WTC11 (cell line): ENCODE data around the gene GALNT4. TPM values are rescaled to one million over a fixed set of nuclear protein-coding genes. Genes with fewer than 3 reads are reported as not detected.
A peak's percentile ranks its signal among the peaks of the same experiment; 100 is the strongest.

Experiments used
- ATAC-seq: fragments of 200-7000 bp; cut with Tn5 transposase; 2 replicates; pipeline ENCODE4 v1.10.0; 2021; ENCODE audit warnings: mild to moderate bottlenecking, moderate library complexity
- CTCF ChIA-PET: fragments of 300-600 bp; sonication (Branson Sonifier 250); formaldehyde crosslinking; loops from one replicate; lab custom pipeline; 2021; ENCODE audit warnings: antibody characterized with exemption; lab: Charles Lee
- POLR2A ChIA-PET: fragments of 350-600 bp; sonication (Branson Sonifier 250); formaldehyde crosslinking; loops from one replicate; lab custom pipeline; 2021; ENCODE audit warnings: antibody characterized with exemption; lab: Charles Lee
- DNase-seq: peaks from one replicate; pipeline ENCODE4 v3.0.0; 2021; ENCODE audit warnings: low spot score
- H3K27ac Mint-ChIP-seq: 2 replicates; pipeline ENCODE4 v1.8.0; 2021; ENCODE audit warnings: mixed read lengths
- H3K27me3 Mint-ChIP-seq: 2 replicates; pipeline ENCODE4 v1.8.0; 2021; ENCODE audit warnings: low read depth, mild to moderate bottlenecking, moderate library complexity, mixed read lengths
- H3K36me3 Mint-ChIP-seq: 2 replicates; pipeline ENCODE4 v1.8.0; 2021; ENCODE audit warnings: mixed read lengths
- H3K4me1 Mint-ChIP-seq: 2 replicates; pipeline ENCODE4 v1.8.0; 2022; ENCODE audit warnings: mixed read lengths
- H3K4me3 Mint-ChIP-seq: 2 replicates; pipeline ENCODE4 v1.8.0; 2021; ENCODE audit warnings: mild to moderate bottlenecking, moderate library complexity, mixed read lengths
- H3K9me3 Mint-ChIP-seq: 2 replicates; pipeline ENCODE4 v1.8.0; 2021; ENCODE audit warnings: mixed read lengths
- ATF1 ChIP-seq: sonication (generic); formaldehyde crosslinking; IDR thresholded peaks from 2 replicates; pipeline ENCODE4 v1.8.1; 2023; ENCODE audit warnings: mild to moderate bottlenecking, moderate library complexity, missing genetic modification reagents
- CBFB ChIP-seq: sonication (generic); formaldehyde crosslinking; IDR thresholded peaks from 2 replicates; pipeline ENCODE4 v1.8.1; 2022; ENCODE audit warnings: mild to moderate bottlenecking, low read depth, missing genetic modification reagents
- ELF4 ChIP-seq: sonication (generic); formaldehyde crosslinking; IDR thresholded peaks from 2 replicates; pipeline ENCODE4 v1.8.1; 2022; ENCODE audit warnings: low read depth, mild to moderate bottlenecking, moderate library complexity, missing genetic modification reagents
- ESRRA ChIP-seq: sonication (generic); formaldehyde crosslinking; IDR thresholded peaks from 2 replicates; pipeline ENCODE4 v1.8.1; 2022; ENCODE audit warnings: mild to moderate bottlenecking, missing genetic modification reagents, borderline replicate concordance
- GABPB1 ChIP-seq: sonication (generic); formaldehyde crosslinking; IDR thresholded peaks from 2 replicates; pipeline ENCODE4 v1.8.1; 2023; ENCODE audit warnings: mild to moderate bottlenecking, missing genetic modification reagents
- JUN ChIP-seq: sonication (generic); formaldehyde crosslinking; IDR thresholded peaks from 2 replicates; pipeline ENCODE4 v1.8.0; 2023; ENCODE audit warnings: mild to moderate bottlenecking, missing genetic modification reagents
- MXD4 ChIP-seq: fragments of 250-450 bp; sonication (Bioruptor Pico); IDR thresholded peaks from 2 replicates; pipeline ENCODE4 v1.8.0; 2021; ENCODE audit warnings: mild to moderate bottlenecking, moderate library complexity, borderline replicate concordance
- NR3C1 ChIP-seq: sonication (generic); formaldehyde crosslinking; conservative IDR thresholded peaks from 2 replicates; pipeline ENCODE4 v1.8.1; 2023; ENCODE audit warnings: low read depth, mild to moderate bottlenecking, missing genetic modification reagents
- SMAD3 ChIP-seq: sonication (generic); formaldehyde crosslinking; IDR thresholded peaks from 2 replicates; pipeline ENCODE4 v1.8.0; 2022; ENCODE audit warnings: missing genetic modification reagents, mild to moderate bottlenecking, borderline replicate concordance
- SMAD4 ChIP-seq: sonication (generic); formaldehyde crosslinking; IDR thresholded peaks from 2 replicates; pipeline ENCODE4 v1.8.0; 2022; ENCODE audit warnings: mild to moderate bottlenecking, missing genetic modification reagents
- TCF7 ChIP-seq: sonication (generic); formaldehyde crosslinking; IDR thresholded peaks from 2 replicates; pipeline ENCODE4 v1.8.0; 2022; ENCODE audit warnings: mild to moderate bottlenecking, low read depth, missing genetic modification reagents, moderate library complexity
- TEAD1 ChIP-seq: sonication (generic); formaldehyde crosslinking; IDR thresholded peaks from 2 replicates; pipeline ENCODE4 v1.8.0; 2022; ENCODE audit warnings: mild to moderate bottlenecking, missing genetic modification reagents
- TP53 ChIP-seq: sonication (generic); formaldehyde crosslinking; IDR thresholded peaks from 2 replicates; pipeline ENCODE4 v1.8.1; 2023; ENCODE audit warnings: mild to moderate bottlenecking, missing genetic modification reagents
- ZNF219 ChIP-seq: sonication (generic); formaldehyde crosslinking; IDR thresholded peaks from 2 replicates; pipeline ENCODE4 v1.8.0; 2023; ENCODE audit warnings: missing genetic modification reagents, mild to moderate bottlenecking, borderline replicate concordance
- total RNA-seq: library from RNA; stranded (reverse); gene quantifications from 3 replicates; pipeline ENCODE4 v1.2.3, GENCODE V29; 2021
- TF ChIP-seq, protein P1 (sequence below): fragments of 250-450 bp; sonication (Bioruptor Pico); IDR thresholded peaks from 2 replicates; pipeline ENCODE4 v2.1.2; 2022; ENCODE audit warnings: mild to moderate bottlenecking, moderate library complexity
- TF ChIP-seq, protein P2 (sequence below): fragments of 250-450 bp; sonication (Bioruptor Pico); IDR thresholded peaks from 2 replicates; pipeline ENCODE4 v1.9.0; 2021; ENCODE audit warnings: mild to moderate bottlenecking
- TF ChIP-seq, protein P3 (sequence below): sonication (generic); formaldehyde crosslinking; conservative IDR thresholded peaks from 2 replicates; pipeline ENCODE4 v1.8.1; 2023; ENCODE audit warnings: mild to moderate bottlenecking, low read depth, missing genetic modification reagents, moderate library complexity
- TF ChIP-seq, protein P4 (sequence below): sonication (generic); formaldehyde crosslinking; IDR thresholded peaks from 2 replicates; pipeline ENCODE4 v1.8.0; 2023; ENCODE audit warnings: mild to moderate bottlenecking, missing genetic modification reagents
- TF ChIP-seq, protein P5 (sequence below): sonication (generic); formaldehyde crosslinking; IDR thresholded peaks from 2 replicates; pipeline ENCODE4 v1.8.1; 2023; ENCODE audit warnings: mild to moderate bottlenecking, missing genetic modification reagents, borderline replicate concordance
- TF ChIP-seq, protein P6 (sequence below): sonication (generic); formaldehyde crosslinking; IDR thresholded peaks from 2 replicates; pipeline ENCODE4 v1.8.1; 2022; ENCODE audit warnings: missing genetic modification reagents, borderline replicate concordance

Gene GALNT4
- total RNA-seq, 1 experiment from 2014 or later = 3.9 TPM

DNA sequence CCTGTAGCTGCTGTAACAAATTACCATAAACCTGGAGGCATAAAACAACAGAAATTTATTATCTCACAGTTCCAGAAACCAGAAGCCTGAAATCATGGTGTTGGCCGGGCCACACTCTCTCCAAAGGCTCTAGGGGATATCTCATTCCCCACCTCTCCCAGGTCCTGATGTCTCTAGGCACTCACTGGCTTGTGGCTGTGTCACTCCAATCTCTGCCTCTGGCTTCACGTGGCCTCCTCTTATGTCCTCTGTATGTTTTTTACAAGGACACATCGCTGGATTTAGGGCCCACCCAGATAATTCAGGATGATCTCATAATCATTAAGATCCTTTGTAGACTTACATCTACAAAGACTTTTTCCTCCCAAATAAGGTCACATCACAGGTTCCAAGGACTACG, 8.0 kb downstream of the GALNT4 start:
- H3K27me3 Mint-ChIP-seq = no peaks in the 10 kb centered on the region
- no peaks in the 10 kb centered on the region for H3K9me3 Mint-ChIP-seq
- no peaks in the 10 kb centered on the region for H3K36me3 Mint-ChIP-seq
- TF ChIP-seq, protein P1, sequence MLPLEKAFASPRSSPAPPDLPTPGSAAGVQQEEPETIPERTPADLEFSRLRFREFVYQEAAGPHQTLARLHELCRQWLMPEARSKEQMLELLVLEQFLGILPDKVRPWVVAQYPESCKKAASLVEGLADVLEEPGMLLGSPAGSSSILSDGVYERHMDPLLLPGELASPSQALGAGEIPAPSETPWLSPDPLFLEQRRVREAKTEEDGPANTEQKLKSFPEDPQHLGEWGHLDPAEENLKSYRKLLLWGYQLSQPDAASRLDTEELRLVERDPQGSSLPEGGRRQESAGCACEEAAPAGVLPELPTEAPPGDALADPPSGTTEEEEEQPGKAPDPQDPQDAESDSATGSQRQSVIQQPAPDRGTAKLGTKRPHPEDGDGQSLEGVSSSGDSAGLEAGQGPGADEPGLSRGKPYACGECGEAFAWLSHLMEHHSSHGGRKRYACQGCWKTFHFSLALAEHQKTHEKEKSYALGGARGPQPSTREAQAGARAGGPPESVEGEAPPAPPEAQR (CRISPR knock-in tag) = no peak
- no peak for TF ChIP-seq SMAD3
- TF ChIP-seq, protein P2, sequence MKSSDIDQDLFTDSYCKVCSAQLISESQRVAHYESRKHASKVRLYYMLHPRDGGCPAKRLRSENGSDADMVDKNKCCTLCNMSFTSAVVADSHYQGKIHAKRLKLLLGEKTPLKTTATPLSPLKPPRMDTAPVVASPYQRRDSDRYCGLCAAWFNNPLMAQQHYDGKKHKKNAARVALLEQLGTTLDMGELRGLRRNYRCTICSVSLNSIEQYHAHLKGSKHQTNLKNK (CRISPR knock-in tag) = no peak
- no peak for TF ChIP-seq ESRRA
- TF ChIP-seq MXD4 = no peak
- TF ChIP-seq, protein P3, sequence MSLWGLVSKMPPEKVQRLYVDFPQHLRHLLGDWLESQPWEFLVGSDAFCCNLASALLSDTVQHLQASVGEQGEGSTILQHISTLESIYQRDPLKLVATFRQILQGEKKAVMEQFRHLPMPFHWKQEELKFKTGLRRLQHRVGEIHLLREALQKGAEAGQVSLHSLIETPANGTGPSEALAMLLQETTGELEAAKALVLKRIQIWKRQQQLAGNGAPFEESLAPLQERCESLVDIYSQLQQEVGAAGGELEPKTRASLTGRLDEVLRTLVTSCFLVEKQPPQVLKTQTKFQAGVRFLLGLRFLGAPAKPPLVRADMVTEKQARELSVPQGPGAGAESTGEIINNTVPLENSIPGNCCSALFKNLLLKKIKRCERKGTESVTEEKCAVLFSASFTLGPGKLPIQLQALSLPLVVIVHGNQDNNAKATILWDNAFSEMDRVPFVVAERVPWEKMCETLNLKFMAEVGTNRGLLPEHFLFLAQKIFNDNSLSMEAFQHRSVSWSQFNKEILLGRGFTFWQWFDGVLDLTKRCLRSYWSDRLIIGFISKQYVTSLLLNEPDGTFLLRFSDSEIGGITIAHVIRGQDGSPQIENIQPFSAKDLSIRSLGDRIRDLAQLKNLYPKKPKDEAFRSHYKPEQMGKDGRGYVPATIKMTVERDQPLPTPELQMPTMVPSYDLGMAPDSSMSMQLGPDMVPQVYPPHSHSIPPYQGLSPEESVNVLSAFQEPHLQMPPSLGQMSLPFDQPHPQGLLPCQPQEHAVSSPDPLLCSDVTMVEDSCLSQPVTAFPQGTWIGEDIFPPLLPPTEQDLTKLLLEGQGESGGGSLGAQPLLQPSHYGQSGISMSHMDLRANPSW = no peak
- TF ChIP-seq, all 79 proteins: peak for 0
- DNase-seq (no peak), ATAC-seq (no peak)
- CTCF ChIA-PET = no interaction called here
- POLR2A ChIA-PET = no interaction called here
- H3K4me3 Mint-ChIP-seq = no peak overlapping the region
- H3K4me1 Mint-ChIP-seq = peaks cover 7% of the 10 kb centered on the region
- H3K27ac Mint-ChIP-seq = no peak overlapping the region

DNA sequence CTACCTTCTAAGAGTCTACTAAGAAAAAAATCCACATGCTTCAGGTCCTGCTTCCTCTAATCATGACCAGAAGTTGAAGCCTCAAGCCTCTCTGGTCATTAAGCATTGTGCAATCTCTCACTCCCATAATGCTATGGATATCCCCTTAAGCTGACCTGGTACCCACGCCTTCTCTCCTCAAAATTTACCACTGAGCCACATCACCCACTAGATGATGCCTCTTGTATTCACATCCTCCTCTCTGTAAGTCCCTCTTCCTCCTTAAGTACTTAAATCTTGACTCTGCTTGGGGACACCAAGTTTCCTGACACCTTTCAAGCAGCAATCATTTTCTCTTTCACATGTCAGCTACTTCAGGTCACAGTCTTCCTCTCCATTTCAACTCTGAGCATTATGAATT, 9.8 kb downstream of the GALNT4 start:
- Mint-ChIP-seq H3K27ac (no peak overlapping the region), H3K36me3 (no peaks in the 10 kb centered on the region), H3K27me3 (no peaks in the 10 kb centered on the region), H3K4me3 (no peak overlapping the region), H3K4me1 (peaks cover 7% of the 10 kb centered on the region), H3K9me3 (no peaks in the 10 kb centered on the region)
- DNase-seq (no peak), ATAC-seq (no peak)
- POLR2A ChIA-PET = no interaction called here
- no peak for TF ChIP-seq TCF7 (CRISPR knock-in tag)
- TF ChIP-seq NR3C1 (CRISPR knock-in tag) = no peak
- TF ChIP-seq SMAD4 (CRISPR knock-in tag) = no peak
- TF ChIP-seq TEAD1 (CRISPR knock-in tag) = no peak
- CTCF ChIA-PET = no interaction called here

DNA sequence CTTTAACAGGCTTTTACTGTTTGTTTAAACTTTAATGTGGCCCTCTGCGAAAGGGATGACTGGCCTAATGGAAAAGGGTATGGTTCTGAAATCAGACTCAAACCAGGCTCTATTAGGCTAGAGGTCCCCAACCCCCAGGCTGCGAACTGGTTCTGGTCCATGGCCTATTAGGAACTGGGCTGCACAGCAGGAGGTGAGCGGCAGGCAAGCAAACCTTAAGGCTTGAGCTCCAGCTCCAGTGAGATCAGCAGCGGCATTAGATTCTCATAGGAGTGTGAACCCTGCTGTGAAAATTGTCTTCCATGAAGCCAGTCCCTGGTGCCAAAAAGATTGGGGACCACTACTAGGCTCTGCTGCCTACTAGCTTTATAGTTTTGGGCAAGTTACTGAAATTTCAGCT, 11.1 kb downstream of the GALNT4 start:
- Mint-ChIP-seq H3K4me1 (peaks cover 7% of the 10 kb centered on the region), H3K27ac (no peak overlapping the region), H3K9me3 (no peaks in the 10 kb centered on the region), H3K4me3 (no peak overlapping the region), H3K27me3 (no peaks in the 10 kb centered on the region), H3K36me3 (no peaks in the 10 kb centered on the region)
- CTCF ChIA-PET = interaction anchor here (0.7 to 1.3 kb wide), 3 partner anchors 10 to 62 kb away, joined by 4 read pairs; partner anchors contain the start of gene GALNT4
- ATAC-seq (peak; percentile 49), DNase-seq (peak; percentile 35)
- POLR2A ChIA-PET = interaction anchor here (1.2 kb wide), 1 partner anchor 161 kb away, joined by 3 read pairs; the partner anchor contains the start of gene DUSP6
- no peak for TF ChIP-seq ZNF219 (CRISPR knock-in tag)
- TF ChIP-seq, protein P4, sequence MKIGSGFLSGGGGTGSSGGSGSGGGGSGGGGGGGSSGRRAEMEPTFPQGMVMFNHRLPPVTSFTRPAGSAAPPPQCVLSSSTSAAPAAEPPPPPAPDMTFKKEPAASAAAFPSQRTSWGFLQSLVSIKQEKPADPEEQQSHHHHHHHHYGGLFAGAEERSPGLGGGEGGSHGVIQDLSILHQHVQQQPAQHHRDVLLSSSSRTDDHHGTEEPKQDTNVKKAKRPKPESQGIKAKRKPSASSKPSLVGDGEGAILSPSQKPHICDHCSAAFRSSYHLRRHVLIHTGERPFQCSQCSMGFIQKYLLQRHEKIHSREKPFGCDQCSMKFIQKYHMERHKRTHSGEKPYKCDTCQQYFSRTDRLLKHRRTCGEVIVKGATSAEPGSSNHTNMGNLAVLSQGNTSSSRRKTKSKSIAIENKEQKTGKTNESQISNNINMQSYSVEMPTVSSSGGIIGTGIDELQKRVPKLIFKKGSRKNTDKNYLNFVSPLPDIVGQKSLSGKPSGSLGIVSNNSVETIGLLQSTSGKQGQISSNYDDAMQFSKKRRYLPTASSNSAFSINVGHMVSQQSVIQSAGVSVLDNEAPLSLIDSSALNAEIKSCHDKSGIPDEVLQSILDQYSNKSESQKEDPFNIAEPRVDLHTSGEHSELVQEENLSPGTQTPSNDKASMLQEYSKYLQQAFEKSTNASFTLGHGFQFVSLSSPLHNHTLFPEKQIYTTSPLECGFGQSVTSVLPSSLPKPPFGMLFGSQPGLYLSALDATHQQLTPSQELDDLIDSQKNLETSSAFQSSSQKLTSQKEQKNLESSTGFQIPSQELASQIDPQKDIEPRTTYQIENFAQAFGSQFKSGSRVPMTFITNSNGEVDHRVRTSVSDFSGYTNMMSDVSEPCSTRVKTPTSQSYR (CRISPR knock-in tag) = no peak
- TF ChIP-seq TP53 (CRISPR knock-in tag) = no peak
- TF ChIP-seq JUN (CRISPR knock-in tag) = no peak
- TF ChIP-seq, protein P5, sequence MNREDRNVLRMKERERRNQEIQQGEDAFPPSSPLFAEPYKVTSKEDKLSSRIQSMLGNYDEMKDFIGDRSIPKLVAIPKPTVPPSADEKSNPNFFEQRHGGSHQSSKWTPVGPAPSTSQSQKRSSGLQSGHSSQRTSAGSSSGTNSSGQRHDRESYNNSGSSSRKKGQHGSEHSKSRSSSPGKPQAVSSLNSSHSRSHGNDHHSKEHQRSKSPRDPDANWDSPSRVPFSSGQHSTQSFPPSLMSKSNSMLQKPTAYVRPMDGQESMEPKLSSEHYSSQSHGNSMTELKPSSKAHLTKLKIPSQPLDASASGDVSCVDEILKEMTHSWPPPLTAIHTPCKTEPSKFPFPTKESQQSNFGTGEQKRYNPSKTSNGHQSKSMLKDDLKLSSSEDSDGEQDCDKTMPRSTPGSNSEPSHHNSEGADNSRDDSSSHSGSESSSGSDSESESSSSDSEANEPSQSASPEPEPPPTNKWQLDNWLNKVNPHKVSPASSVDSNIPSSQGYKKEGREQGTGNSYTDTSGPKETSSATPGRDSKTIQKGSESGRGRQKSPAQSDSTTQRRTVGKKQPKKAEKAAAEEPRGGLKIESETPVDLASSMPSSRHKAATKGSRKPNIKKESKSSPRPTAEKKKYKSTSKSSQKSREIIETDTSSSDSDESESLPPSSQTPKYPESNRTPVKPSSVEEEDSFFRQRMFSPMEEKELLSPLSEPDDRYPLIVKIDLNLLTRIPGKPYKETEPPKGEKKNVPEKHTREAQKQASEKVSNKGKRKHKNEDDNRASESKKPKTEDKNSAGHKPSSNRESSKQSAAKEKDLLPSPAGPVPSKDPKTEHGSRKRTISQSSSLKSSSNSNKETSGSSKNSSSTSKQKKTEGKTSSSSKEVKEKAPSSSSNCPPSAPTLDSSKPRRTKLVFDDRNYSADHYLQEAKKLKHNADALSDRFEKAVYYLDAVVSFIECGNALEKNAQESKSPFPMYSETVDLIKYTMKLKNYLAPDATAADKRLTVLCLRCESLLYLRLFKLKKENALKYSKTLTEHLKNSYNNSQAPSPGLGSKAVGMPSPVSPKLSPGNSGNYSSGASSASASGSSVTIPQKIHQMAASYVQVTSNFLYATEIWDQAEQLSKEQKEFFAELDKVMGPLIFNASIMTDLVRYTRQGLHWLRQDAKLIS (CRISPR knock-in tag) = no peak
- TF ChIP-seq, protein P6, sequence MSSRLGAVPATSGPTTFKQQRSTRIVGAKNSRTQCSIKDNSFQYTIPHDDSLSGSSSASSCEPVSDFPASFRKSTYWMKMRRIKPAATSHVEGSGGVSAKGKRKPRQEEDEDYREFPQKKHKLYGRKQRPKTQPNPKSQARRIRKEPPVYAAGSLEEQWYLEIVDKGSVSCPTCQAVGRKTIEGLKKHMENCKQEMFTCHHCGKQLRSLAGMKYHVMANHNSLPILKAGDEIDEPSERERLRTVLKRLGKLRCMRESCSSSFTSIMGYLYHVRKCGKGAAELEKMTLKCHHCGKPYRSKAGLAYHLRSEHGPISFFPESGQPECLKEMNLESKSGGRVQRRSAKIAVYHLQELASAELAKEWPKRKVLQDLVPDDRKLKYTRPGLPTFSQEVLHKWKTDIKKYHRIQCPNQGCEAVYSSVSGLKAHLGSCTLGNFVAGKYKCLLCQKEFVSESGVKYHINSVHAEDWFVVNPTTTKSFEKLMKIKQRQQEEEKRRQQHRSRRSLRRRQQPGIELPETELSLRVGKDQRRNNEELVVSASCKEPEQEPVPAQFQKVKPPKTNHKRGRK (CRISPR knock-in tag) = no peak
- TF ChIP-seq ELF4 (CRISPR knock-in tag) = no peak
- no peak for TF ChIP-seq CBFB (CRISPR knock-in tag)
- no peak for TF ChIP-seq ATF1 (CRISPR knock-in tag)
- TF ChIP-seq GABPB1 (CRISPR knock-in tag) = no peak
